Ectodermal cell (in vitro differentiated cells): Measurements from ENCODE around the gene TRUB1.

ENCODE experiments used
- H3K27ac ChIP-seq: 2 replicates; pipeline ENCODE4 v1.7.0; 2013; ENCODE audit warnings: mild to moderate bottlenecking, low read depth, low read length; ENCODE audit not compliant: insufficient read depth, poor library complexity, severe bottlenecking
- H3K27me3 ChIP-seq: 2 replicates; pipeline ENCODE4 v1.7.0; 2013; ENCODE audit warnings: mild to moderate bottlenecking, low read length; ENCODE audit not compliant: insufficient read depth, control insufficient read depth, poor library complexity, severe bottlenecking
- H3K36me3 ChIP-seq: one replicate; pipeline ENCODE4 v1.7.0; 2013; ENCODE audit warnings: low read length; ENCODE audit not compliant: control insufficient read depth, insufficient read depth
- H3K4me1 ChIP-seq: one replicate; pipeline ENCODE4 v1.7.0; 2013; ENCODE audit warnings: low read length; ENCODE audit not compliant: control insufficient read depth, insufficient read depth
- H3K4me3 ChIP-seq: 2 replicates; pipeline ENCODE4 v1.7.0; 2013; ENCODE audit warnings: low read depth, low read length, control low read depth; ENCODE audit not compliant: insufficient read depth
- H3K9me3 ChIP-seq: 2 replicates; pipeline ENCODE4 v1.7.0; 2013; ENCODE audit warnings: mild to moderate bottlenecking, low read length, moderate library complexity; ENCODE audit not compliant: control insufficient read depth
- WGBS, 2 experiments: methylation state at CpG; one replicate each; pipeline ENCODE4 v1.1.7; 2013; ENCODE audit warnings: missing lambda C conversion rate in 2 of 2; 5-methylcytosine and 5-hydroxymethylcytosine counted together

Gene TRUB1

DNA sequence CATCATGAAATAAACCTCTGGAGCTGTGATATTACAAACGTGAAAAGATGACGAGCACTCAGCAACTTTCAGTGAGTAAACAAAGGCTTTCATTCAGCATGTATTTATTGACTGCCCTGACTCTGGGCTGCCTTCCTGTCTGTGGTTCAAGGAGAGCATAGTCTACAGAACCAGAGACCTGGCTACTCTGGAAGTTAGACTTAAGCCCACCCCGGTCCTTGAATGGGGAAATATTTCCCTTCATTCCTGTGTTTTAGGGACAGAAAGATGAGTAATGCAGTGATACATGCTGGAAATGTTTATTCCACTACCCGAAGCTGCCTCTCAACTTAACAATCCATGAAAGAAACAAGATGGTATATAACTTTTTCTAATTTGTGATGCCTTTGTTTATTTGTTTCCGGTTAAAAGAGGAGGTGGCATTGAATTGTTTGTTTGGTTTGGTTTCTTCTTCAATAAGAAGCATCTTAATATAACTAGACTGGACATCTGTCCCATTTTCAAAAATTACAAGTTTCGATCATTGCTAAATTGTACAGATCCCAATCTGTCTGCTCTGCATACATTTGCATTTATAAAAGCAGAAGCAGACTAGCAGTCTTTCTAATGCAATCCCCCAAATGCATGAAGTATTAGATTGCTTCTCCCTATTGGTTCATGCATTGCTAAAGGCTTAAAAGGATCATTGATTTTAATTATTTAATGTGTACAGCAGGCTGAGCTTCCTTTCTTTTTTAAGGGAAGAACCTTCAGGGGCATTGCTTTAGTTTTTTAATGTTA is 57.7 kb downstream of the TRUB1 start:
- Histone ChIP-seq H3K36me3 (no peaks in the 10 kb centered on the region), H3K27ac (no peak overlapping the region), H3K27me3 (no peaks in the 10 kb centered on the region), H3K4me3 (no peak overlapping the region), H3K9me3 (no peaks in the 10 kb centered on the region), H3K4me1 (peaks cover 5% of the 10 kb centered on the region)
- 95 to 96% methylated on average over 4 to 5 of the region's 6 CpGs for WGBS, 2 experiments

DNA sequence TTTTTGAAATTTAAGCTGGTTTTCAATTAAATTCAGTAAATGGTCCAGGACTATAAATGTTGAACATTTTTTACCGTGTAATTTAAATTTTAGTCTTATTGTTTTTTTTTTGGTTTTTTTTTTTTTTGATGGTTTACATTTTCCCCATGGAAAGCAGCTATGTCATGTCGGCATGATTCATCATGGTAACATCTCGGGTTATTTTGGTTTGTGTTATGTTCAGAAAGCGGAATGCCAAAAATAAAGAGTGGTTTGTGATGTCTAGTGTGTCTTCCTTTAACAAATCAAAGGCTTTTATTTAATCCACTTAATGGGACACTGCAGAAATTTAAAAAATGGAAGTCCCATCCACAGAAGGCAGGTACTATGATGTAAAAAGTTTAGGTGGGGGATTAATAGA is 58.5 kb downstream of the TRUB1 start:
- Histone ChIP-seq H3K9me3 (no peaks in the 10 kb centered on the region), H3K27ac (no peak overlapping the region), H3K36me3 (no peaks in the 10 kb centered on the region), H3K4me3 (no peak overlapping the region), H3K27me3 (no peaks in the 10 kb centered on the region), H3K4me1 (peaks cover 5% of the 10 kb centered on the region)
- 95 to 100% methylated on average over 1 to 4 of the region's 4 CpGs for WGBS, 2 experiments

GRCh38 chr10:114998993-114999392 is 61.0 kb downstream of the TRUB1 start:
- WGBS, 2 experiments, result 73 to 79% methylated on average over 7 of the region's 7 CpGs
- Histone ChIP-seq H3K9me3 (no peaks in the 10 kb centered on the region), H3K27me3 (no peaks in the 10 kb centered on the region), H3K27ac (no peak overlapping the region), H3K36me3 (no peaks in the 10 kb centered on the region), H3K4me1 (peaks cover 5% of the 10 kb centered on the region), H3K4me3 (no peak overlapping the region)

GRCh38 chr10:115001506-115002381 is 63.7 kb downstream of the TRUB1 start:
- Histone ChIP-seq H3K9me3 (no peaks in the 10 kb centered on the region), H3K4me3 (no peak overlapping the region), H3K27me3 (no peaks in the 10 kb centered on the region), H3K27ac (no peak overlapping the region), H3K36me3 (no peaks in the 10 kb centered on the region), H3K4me1 (peaks cover 5% of the 10 kb centered on the region)
- 89% methylated on average over 13 of the region's 13 CpGs for WGBS, 2 experiments

DNA sequence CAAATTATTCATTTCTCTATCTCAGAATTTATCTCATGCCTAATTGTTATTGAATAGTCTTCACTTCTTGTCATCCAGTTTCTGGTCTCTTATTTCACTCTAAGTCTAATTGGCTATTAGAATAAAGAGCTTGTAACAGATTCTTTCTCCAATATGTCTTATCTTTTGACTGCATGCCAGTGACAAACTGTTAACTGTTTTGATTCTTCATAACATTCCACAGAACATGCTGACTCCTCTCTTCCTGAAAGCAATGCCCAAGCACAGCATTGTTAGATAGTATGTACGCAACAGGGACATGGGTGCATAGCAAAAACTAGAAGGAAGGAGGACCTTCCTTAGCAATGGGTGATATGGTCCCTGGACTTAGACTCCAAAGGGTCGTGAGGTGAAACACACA is 65.4 kb downstream of the TRUB1 start:
- H3K36me3 ChIP-seq, result no peaks in the 10 kb centered on the region
- no peak overlapping the region for H3K4me3 ChIP-seq
- no peaks in the 10 kb centered on the region for H3K9me3 ChIP-seq
- 92 to 97% methylated on average over 2 of the region's 2 CpGs for WGBS, 2 experiments
- no peaks in the 10 kb centered on the region for H3K27me3 ChIP-seq
- no peak overlapping the region for H3K27ac ChIP-seq
- H3K4me1 ChIP-seq, result peaks cover 5% of the 10 kb centered on the region

DNA sequence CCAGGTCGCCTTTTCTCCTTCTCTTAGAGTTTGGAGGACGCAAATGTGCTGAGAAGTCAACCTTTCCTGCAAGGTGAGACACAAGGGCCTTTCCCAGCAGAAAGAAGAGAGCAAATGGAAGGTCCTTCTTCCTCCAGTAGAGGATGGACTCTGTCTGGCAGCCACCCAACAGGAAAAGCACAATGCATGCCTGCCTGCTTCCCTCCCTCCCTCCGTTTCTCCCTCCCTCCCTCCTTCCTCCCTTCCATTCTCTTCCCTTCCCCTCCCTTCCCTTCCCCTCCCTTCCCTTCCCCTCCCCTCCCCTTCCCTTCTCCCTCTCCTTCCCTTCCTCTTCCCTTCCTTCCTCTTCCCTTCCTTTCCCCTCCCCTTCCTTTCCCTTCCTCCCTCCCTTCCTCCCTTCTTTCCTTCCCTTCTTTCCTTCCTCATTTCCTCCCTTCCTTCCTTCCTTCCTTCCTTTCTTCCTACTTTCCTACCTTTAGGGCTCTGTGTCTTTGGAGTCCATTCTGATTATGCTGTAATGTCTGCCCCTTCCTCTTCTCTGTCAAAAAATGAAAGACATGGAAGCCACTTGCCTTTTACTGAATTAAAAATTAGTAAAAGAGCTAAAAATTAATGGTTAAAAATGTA is 66.4 kb downstream of the TRUB1 start:
- Histone ChIP-seq H3K27ac (no peak overlapping the region), H3K36me3 (no peaks in the 10 kb centered on the region)
- 85% methylated on average over 3 of the region's 3 CpGs for WGBS, 2 experiments

GRCh38 chr10:115005771-115006170 is 67.8 kb downstream of the TRUB1 start:
- Histone ChIP-seq H3K27me3 (no peaks in the 10 kb centered on the region), H3K9me3 (no peaks in the 10 kb centered on the region), H3K27ac (no peak overlapping the region), H3K36me3 (no peaks in the 10 kb centered on the region), H3K4me1 (no peaks in the 10 kb centered on the region), H3K4me3 (no peak overlapping the region)
- 91% methylated on average over 8 of the region's 8 CpGs for WGBS, 2 experiments

More for the DNA sequence above, 66.4 kb downstream of the TRUB1 start:
- H3K4me1 ChIP-seq, result no peaks in the 10 kb centered on the region
- no peaks in the 10 kb centered on the region for H3K9me3 ChIP-seq
- H3K27me3 ChIP-seq, result no peaks in the 10 kb centered on the region
- no peak overlapping the region for H3K4me3 ChIP-seq

- WGBS, 2 experiments, result 84 to 88% methylated on average over 9 of the region's 9 CpGs
- Histone ChIP-seq H3K4me1 (no peaks in the 10 kb centered on the region), H3K4me3 (no peak overlapping the region), H3K27me3 (no peaks in the 10 kb centered on the region), H3K27ac (no peak overlapping the region), H3K9me3 (no peaks in the 10 kb centered on the region), H3K36me3 (no peaks in the 10 kb centered on the region)
Measured at GRCh38 chr10:115018185-115018931, 80.4 kb downstream of the TRUB1 start.

DNA sequence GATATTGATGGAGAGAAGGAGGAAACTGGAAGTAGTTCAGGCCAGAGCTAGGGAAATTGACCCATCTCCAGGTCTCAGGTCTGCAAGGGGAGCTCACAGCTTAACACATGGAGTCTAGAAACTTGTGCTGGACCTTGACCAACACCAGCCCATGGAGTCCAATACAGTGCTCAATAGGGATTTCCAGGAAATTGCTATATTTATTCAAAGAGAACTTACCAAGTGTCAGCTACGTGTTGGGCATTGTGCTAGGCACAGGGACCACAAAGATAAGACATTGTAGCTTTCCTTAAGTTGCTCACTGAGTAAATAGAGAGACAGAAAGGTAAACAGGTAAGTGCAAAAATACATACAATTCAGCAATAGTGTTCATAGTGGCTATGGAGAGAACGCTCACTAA is 82.5 kb downstream of the TRUB1 start:
- H3K27me3 ChIP-seq, result no peaks in the 10 kb centered on the region
- no peak overlapping the region for H3K27ac ChIP-seq
- no peaks in the 10 kb centered on the region for H3K36me3 ChIP-seq
- WGBS, 2 experiments, result 92 to 100% methylated on average over 1 to 2 of the region's 2 CpGs
- no peak overlapping the region for H3K4me3 ChIP-seq
- H3K9me3 ChIP-seq, result no peaks in the 10 kb centered on the region
- no peaks in the 10 kb centered on the region for H3K4me1 ChIP-seq
